ENCODE results near the gene WIPF2.

- TF ChIP-seq POLR2A (IDR thresholded peaks at IDR 0.05; ENCODE audit: low read depth) (no peak), CTCF (IDR thresholded peaks at IDR 0.05) (peak; percentile 65 to 73 (median 72))
Measured at GRCh38 chr17:40191237-40192208, 27.6 kb upstream of the WIPF2 start.
